HL-60/S4 treated with retinoic acid at 250 ng/mL for 4 days and 3 days (cell line): ENCODE data around the gene GPC6.

Source experiments
- in situ Hi-C: fragments of 300-500 bp; cut with MboI; formaldehyde crosslinking; loops from 2 replicates; pipeline ENCODE4 v1.7.0; 2022; ENCODE audit warnings: low sequenced_read_pairs

GPC6 gene

DNA sequence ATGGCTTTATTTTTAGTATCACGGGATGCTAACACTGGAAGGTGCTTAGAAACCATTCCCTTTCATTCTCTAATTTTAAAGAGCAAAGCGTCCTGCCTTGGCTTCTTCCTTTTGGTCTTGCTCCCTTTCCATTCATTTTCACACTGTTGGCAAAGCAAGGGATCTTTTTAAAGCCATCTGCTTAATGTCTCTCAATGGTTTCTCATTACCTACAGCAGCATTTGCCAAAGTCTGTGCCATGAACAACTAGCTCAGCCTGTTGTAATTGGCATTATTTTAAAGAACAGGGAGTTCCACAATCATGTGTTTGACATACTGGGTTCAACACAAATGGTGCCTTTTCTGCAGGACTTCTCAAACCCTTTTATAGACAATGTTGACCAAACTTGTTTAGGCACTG lies 444.3 kb downstream of the GPC6 start:
- in situ Hi-C loops, result no loop called here

DNA sequence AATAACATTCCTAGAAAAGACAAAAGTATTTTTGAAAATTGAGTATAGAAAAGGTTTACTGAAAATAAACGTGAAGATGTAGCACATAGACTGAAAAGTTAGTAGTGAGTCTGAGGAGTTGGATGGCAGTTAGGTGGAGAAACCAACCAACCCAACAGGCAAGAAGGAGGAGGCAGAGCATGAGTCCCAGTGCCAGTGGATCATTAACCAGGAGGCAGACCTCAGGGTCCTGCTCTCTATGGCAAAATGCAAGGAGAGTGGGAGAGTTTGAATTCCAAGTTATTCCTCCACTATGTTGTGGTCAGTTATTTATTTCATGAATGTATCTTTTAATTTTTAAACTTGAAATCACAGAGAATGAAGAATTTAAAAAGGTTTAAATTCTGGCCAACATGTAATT lies 446.4 kb downstream of the GPC6 start:
- in situ Hi-C loops, result no loop called here

DNA sequence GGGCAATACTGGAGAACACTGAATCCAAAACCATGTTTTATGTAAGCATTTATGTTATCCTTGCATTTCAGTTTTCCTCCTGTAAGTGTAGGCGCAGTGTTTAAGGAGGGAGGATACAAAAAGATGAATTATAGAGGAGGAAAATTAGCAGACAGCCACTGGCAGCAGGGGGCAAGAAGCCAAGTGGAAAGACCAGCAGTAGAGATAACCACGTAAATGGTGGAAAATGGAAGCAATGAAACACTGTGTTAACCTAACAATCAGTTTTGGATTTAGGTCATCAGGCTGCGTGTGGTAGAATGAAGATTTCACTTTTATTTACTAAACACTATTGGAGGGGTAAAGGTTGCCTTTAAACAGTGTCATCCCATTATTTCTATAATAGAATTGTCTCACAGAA lies 447.3 kb downstream of the GPC6 start:
- in situ Hi-C loops, result no loop called here

DNA sequence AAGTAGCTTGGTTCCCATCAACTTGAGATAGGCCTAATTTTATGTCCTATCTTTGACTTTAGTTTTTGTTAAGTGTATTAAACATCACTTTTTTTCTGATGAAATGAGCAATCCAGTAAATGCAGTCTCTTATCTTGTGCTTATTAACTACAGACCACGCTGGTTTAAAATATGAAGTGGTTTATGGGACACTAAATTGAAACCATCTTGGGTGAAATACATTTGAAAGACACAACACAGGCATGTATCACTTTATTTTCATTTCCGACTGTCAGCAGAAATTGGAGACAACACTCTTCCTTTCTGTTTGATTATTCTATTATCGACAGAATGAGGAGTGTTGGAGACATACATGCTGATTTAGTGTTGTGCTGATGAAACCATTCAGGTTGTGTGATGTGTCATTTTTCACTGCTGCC lies 447.7 kb downstream of the GPC6 start:
- in situ Hi-C loops, result no loop called here

DNA sequence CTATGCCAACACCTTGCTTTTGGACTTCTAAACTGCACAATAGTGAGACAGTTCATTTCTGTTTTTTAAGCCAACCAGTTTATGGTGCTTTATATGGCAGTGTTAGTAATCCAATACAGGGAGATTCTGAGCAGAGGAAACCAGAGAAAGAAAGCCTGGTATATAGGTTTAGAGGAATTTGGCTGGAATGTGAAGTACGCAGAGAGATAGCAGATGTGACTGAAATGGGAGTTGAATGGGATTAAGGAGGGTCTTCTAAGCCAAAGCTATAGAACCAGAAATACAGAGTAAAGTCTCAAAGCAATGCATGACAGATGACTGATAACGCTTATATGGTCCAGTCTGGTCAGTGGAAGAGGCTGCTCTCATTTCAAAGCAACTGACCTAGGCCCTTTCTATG lies 453.7 kb downstream of the GPC6 start:
- in situ Hi-C loops, result no loop called here

DNA sequence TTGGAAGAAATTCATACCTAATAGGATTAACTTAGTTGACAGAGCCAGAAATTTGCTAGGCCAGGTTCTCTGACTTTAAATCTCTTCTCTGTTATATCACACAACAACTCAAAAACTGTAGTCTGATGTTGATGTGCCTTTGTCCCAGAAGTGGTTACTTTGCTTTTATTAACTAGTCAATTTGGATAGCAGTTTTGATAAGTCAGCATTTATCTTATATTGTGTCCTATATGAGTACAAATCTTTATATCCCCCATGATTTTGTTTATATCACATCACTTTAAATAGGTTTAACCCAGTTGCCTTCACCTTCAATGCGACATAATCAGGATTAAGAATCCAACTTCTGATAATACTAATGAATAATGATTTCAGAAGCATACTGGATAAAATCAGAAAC lies 459.3 kb downstream of the GPC6 start:
- in situ Hi-C loops, result no loop called here

DNA sequence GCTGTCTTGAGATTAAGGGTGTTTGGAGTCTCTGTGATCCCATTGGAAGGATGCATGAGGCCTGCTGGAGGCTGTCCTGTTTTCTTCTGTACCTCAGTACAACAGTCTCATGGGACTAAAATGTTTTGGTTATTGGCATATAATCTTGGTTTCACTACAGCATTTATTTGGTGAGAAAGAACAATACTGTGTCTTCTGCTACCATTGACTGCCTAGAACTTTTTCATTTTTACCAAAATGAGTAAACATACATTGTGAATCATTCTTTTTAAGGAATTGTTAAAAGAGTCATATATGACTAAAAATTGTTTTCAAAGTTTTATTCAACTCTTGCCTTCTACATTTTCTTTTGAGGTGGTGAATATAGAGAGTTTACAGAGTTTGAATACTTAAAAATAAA lies 459.8 kb downstream of the GPC6 start:
- in situ Hi-C loops, result no loop called here

DNA sequence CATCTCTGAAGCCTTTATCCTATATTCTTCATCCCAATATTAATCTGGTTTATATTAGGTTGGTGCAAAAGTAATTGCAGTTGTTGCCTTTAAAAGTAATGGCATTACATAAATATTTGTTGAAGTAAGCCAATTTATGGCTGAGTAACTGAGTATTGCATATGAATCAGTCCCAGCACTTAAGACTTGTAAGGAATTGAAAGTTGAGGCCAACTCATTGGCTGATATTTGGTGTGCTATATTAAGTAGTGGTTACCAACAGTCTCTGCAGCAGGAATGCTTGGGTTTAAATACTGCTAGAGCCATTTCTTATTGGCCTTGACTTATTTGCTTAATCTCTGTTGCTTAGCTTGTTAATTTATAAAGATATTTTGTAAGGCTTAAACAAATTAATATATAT lies 460.7 kb downstream of the GPC6 start:
- in situ Hi-C loops, result no loop called here

DNA sequence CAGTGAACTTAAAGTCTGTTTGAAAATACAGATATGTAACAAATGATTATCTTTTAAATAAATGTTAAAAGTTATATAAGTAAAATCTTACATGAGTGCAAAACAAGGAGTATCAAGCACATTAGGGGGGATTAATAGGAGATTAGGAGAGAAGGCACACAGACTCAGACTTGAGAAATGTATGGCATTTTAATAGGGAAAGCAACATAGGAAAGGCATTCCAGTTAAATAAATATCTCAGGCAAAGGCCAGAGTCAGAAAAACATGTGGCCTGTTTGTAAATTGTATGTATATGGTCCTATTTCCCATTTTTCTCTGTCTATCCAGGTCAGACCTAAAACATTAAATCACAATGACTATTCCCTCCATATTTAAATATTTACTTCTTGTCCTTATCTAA lies 462.7 kb downstream of the GPC6 start:
- in situ Hi-C loops, result no loop called here

DNA sequence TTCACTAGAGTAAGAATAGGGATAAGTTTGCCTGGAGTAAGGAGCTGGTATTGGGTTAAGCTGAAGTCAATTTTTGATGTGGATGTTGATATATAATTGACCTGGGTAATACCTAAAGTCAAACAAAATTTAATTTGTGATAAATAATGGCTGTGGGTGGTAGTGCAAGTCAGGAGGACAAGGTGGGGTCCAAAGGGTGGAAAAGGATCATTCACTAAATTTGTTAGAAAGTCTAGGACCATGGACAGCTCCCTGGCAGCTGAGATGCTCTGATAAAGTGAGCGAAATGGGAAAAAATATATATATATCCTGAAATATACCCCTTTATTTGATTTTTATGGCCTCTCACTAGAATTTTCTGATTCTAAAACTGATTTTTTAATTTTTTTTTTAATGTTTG lies 463.5 kb downstream of the GPC6 start:
- in situ Hi-C loops, result no loop called here

DNA sequence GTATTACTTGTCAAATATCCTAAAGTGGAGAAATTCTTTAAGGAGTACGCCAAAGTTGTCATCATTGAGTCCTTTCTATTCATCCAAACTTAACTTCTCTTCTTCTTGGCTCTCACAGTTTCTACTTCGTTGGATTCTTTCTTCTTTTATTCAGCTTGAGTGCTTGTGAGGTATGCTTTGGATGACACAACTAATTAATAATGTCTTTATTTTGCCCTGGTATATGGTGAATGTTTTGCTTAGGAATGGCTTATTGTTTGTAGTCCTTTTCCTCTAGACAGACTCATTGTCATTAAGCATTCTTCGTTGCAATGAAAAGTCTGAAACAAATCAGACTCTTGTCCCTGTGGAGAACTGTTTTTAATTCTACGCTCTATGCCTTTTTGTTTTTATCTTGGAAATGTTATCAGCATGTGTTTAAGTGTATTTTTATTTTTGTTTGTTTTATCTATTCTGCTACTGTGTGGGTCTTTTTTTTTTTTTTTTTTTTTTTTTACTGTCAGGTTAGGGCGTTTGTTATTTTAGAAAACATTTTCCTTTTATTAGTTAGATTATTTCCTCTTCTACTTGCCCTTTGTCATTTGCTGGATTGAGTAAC lies 471.5 kb downstream of the GPC6 start:
- in situ Hi-C loops, result no loop called here

DNA sequence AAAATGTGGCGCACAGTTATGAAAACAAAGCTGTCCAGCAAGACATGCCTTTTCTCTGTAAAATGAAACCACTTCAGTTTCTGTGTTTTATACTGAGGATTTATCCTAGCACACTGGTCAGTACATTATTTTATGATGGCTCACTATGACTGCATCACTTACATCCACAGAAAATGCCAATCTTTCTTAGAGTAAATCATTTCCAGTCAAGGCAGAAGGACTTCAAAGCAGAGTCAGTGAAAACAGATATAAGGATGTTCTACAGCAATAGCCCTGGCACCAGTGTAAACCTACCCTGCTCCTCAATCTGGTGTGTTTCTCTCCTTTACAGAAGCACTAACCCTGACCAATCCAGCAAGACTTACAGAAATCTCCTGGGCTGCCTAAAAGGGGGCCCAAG lies 473.5 kb downstream of the GPC6 start:
- in situ Hi-C loops, result no loop called here

DNA sequence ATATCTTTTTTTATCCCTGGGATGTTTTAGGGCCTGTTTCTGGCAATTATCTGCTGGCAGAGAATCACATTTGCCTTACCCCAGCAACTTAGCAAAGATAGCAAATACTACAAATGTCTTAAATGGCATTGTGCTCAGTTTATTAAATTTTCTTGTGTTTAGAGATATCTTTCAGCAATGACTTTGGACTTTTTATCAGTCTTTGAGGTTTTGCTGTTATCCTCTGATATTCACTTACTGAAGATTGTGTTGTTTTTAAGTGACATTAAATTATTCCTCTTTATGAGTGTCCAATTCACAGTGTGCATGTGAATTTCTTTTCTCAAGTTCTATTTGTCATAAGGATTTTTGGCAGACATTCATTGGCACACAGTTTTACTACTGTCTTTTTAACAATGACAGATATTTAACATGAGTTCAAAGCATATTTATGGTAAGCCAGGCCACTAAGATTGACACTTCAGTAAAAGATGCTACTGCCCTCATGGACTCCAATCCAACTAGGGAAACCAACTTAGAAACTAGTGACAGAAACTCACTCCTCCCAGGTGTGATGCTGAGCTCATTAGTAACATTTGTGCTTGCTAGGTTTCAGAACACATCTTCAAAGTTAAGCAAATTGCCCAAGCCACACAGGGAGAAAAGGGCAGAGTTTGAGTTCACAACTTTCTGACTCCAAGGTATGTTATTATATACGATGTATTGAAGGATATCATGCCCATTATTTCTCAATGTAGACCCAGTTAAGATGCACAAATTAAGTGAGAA lies 481.9 kb downstream of the GPC6 start:
- in situ Hi-C loops, result no loop called here

DNA sequence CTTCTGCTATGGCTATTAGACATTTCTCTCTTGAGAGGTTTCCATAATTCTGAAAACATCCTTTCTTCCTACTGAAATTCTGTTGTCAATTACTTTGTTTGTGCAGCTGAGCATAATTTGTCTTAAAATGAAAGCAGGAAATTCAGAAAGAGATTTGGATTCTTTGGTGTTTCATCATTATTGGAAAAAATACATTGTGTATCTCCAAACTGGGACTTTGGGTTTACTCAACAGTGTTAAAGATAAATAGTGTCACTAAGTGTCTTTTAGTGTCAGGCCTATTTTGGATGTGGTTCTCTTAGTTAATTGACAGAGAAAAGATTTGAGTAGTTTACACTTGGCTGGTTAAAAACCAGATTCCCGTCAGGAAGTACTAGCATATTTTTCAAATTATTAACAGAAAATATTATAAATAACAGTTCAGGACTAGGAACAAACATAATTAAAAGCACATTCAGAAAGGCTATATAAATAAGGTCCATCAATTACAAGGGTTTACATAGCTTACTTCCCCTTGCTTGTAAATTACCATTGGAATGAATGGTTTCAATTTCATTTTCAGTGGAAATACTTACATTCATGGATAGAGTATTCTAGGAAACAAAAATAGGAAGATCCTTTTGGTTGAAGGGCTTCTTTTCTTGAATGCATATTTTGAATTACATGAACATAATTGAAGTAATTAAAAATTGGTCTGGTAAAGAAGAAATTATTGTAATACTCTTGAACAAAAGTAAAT lies 483.1 kb downstream of the GPC6 start:
- in situ Hi-C loops, result no loop called here

DNA sequence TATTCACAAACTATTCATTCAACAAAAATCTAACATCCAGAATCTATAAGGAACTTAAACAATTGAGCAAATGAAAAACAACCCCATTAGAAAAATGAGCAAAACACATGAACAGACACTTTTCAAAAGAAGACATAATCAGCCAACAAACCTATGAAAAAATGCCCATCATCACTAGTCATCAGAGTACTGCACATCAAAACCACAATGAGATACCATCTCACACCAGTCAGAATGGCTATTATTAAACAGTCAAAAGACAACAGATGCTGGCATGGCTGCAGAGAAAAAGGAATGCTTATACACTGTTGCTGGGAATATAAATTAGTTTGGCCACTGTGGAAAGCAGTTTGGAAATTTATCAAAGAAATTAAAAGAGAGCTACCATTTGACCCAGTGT lies 487.6 kb downstream of the GPC6 start:
- in situ Hi-C loops, result no loop called here

DNA sequence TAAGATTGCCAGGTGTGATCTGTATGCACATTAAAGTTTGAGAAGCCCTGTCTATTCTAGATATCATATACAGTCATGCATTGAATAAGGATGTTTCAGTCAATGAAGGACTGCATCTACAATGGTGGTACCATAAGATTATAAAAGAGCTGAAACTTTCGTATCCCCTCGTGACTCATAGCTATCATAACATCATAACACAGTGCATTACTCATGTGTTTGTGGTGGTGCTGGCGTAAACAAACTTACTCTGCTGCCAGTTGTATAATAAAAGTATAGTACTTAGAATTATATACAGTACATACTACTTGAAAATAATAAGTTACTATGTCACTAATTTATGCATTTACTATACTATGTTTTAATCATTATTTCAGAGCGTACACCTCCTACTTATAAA lies 489.3 kb downstream of the GPC6 start:
- in situ Hi-C loops, result no loop called here

DNA sequence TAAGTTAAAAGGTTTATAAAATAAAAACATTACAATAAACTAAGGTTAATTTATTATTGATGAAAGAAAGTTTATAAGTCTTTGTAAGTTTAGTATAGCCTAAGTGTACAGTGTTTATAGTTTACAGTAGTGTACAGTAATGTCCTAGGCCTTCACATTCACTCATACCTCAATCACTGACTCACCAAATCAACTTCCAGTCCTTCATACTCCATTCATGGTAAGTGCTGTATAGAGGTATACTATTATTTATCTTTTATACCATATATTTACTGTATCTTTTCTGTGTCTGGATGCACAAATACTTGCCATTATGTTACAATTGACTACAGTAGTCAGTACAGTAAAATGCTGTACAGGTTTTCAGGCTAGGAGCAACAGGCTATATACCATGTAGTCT lies 490.0 kb downstream of the GPC6 start:
- in situ Hi-C loops, result no loop called here

DNA sequence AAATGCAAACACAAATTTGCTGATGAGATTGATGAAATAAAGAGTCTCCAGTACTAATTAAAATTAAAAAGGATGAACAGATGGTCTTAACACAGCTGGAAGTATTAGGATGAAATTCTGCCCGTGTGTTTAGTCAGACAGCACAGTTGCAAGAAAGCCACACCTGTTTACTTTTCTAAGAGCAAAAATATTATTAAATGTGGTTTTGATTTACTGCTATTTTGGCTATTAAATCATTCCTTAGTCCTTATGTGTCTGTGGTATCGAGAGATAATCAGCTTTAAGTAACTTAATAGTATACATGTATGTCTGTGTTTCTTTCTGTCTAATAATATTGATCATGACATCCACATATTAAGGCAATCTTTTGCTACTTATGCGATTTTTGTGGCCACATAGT lies 494.9 kb downstream of the GPC6 start:
- in situ Hi-C loops, result no loop called here

DNA sequence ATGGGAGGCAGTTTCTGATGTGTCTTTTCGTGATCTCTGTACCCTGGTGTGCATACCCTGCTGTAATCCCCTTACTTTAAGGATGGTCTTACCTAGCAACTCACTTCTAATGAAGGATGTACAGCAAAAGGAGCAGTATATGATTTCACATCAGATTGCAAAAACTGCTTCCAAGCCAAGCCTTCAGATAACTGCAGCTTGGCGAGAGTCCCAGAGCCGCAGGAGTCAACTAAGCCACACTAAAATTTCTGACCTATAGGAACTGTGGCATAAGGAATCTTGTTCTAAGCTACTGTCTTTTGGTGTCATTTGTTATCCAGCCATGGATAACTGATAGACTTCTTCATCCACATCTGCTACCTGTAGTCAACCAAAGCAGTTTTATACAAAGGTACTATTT lies 496.7 kb downstream of the GPC6 start:
- in situ Hi-C loops, result no loop called here

DNA sequence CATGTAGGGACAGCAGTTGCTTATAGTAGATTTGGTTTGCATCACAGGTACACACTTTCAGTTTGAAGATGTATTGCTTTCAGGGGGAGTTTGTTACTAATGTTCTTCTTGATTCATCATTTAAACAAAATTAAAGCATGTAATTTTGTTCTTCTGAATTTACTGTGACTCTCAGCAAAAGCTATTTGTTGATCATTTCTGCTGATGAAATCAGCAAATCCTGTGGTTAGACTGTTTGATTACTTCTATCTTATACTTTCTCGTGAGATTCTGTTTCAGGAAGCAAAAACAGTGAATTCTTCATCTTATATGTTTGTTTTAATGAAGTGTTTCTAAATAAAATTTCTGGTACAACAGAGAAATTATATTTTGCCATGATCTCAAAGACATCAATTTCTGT lies 497.6 kb downstream of the GPC6 start:
- in situ Hi-C loops, result no loop called here

DNA sequence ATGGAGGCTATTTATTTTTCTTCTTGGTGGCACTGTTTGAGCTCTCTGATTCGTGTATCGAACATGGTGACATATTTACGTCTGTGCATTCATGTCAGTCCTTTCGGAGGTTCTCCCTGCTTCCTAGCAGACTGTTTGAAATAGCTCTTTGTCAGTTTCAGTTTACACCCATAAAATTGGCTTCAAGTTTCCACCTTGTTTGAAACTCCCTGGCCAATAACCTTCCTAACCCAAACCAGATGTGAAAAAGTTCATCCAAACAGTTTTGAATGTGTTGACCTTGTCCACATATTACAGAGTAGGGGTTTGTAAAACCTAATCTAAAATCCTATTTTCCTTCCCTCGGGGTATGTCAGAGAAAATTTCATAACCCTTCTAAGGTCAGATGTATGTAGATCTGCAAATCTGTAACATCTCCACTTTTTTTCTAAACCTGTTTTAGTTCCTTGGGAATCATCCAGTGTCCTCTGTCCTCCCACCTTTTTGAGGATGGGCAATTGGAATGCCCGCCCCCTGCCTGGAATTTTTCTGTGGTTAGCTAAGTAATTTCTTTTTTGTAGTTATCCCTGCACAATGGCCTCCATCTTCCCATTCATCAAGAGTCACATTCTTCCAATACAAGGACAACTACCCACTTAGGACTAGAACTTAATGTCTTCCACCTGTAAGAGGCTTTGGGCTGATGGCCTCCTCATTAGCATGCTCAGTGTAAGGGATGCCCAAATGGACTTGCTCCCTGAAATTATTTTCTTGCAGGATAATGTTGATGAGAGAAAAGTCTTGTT lies 499.8 kb downstream of the GPC6 start:
- in situ Hi-C loops, result no loop called here
